GM12878 (cell line): ENCODE data around the gene SMAD1. TPM values are rescaled to one million over a fixed set of nuclear protein-coding genes. Genes with fewer than 3 reads are reported as not detected.

Source experiments
- ATAC-seq: fragments of 200-7000 bp; cut with Tn5 transposase; 3 replicates; pipeline ENCODE4 v1.9.1; 2020; ENCODE audit warnings: mild to moderate bottlenecking, moderate library complexity
- BruUV-seq: library from RNA; stranded (reverse); fragments of 400-500 nt; replicated peaks from 2 replicates; lab custom pipeline; 2021; lab: Mats Ljungman, UMichigan
- CTCF ChIA-PET: fragments of 300-600 bp; sonication (Branson Sonifier 250); formaldehyde crosslinking; extraction: SDS; loops from one replicate; lab custom pipeline; 2021; ENCODE audit warnings: inconsistent platforms; lab: Yijun Ruan, JAX
- POLR2A ChIA-PET: fragments of 350-600 bp; formaldehyde crosslinking; extraction: SDS; loops from one replicate; lab custom pipeline; 2021; ENCODE audit warnings: inconsistent platforms; lab: Charles Lee
- RAD21 ChIA-PET: fragments of 300-600 bp; sonication (Branson Sonifier 250); formaldehyde crosslinking; loops from one replicate; lab custom pipeline; 2023; ENCODE audit warnings: antibody characterized with exemption; ENCODE audit not compliant: unreplicated experiment; lab: Charles Lee
- SMC1A ChIA-PET: fragments of 300-600 bp; sonication (Branson Sonifier 250); formaldehyde crosslinking; loops from one replicate; lab custom pipeline; 2023; ENCODE audit not compliant: unreplicated experiment, uncharacterized antibody; lab: Charles Lee
- DNase-seq: peaks from one replicate; pipeline ENCODE4 v3.0.0-alpha.2; 2011; ENCODE audit warnings: low read depth, low spot score
- FAIRE-seq: peaks from 3 replicates; lab custom pipeline; 2011; peaks lifted over from hg19 to GRCh38; lab: Jason Lieb, UNC
- H2AFZ ChIP-seq: 2 replicates; pipeline ENCODE4 v1.6.0; 2011; ENCODE audit warnings: low read depth, low read length, control low read depth; ENCODE audit not compliant: control insufficient read depth
- H3K27ac ChIP-seq: 2 replicates; pipeline ENCODE4 v1.5.1; 2011; ENCODE audit warnings: control low read depth; ENCODE audit not compliant: control insufficient read depth, insufficient read depth
- H3K27me3 ChIP-seq, 2 experiments: replicated peaks in 1 of 2; 2 replicates each; pipeline versions ENCODE4 v1.6.0 to v1.6.1; 2011; ENCODE audit warnings: low read length in 1 of 2; ENCODE audit not compliant: control insufficient read depth in 2 of 2, insufficient read depth in 2 of 2
- H3K36me3 ChIP-seq, 2 experiments: 2 replicates each; pipeline ENCODE4 v1.5.1; 2011; ENCODE audit warnings: low read length in 1 of 2; ENCODE audit not compliant: control insufficient read depth in 2 of 2, insufficient read depth in 2 of 2
- H3K4me1 ChIP-seq: 2 replicates; pipeline ENCODE4 v1.6.1; 2011; ENCODE audit warnings: mild to moderate bottlenecking, low read length, moderate library complexity, mixed read lengths; ENCODE audit not compliant: control insufficient read depth, insufficient read depth
- H3K4me2 ChIP-seq: 2 replicates; pipeline ENCODE4 v1.6.0; 2011; ENCODE audit warnings: control low read depth; ENCODE audit not compliant: control insufficient read depth, insufficient read depth
- H3K4me3 ChIP-seq: fragments of 200-600 bp; sonication (generic); 2 replicates; pipeline ENCODE4 v1.5.1; 2016
- H3K79me2 ChIP-seq: 2 replicates; pipeline ENCODE4 v1.6.0; 2011; ENCODE audit warnings: low read length; ENCODE audit not compliant: control insufficient read depth, insufficient read depth
- H3K9ac ChIP-seq: 2 replicates; pipeline ENCODE4 v1.8.0; 2011; ENCODE audit warnings: low read length, control low read depth, mixed read lengths; ENCODE audit not compliant: control insufficient read depth, insufficient read depth
- H3K9me3 ChIP-seq: replicated peaks from 3 replicates; pipeline ENCODE4 v1.5.1; 2011; ENCODE audit warnings: mild to moderate bottlenecking, low read length; ENCODE audit not compliant: control insufficient read depth, insufficient read depth
- H4K20me1 ChIP-seq: 2 replicates; pipeline ENCODE4 v1.6.0; 2011; ENCODE audit not compliant: control insufficient read depth, insufficient read depth
- ESRRA ChIP-seq: IDR thresholded peaks from 2 replicates; pipeline ENCODE4 v1.6.1; 2012; ENCODE audit warnings: mild to moderate bottlenecking, low read length, improper control_type of control experiment
- MTA2 ChIP-seq: fragments of 450-650 bp; IDR thresholded peaks from 2 replicates; pipeline ENCODE4 v1.6.1; 2016; ENCODE audit warnings: low read depth, mild to moderate bottlenecking, moderate library complexity
- MYC ChIP-seq: IDR thresholded peaks from 2 replicates; pipeline ENCODE4 v1.6.1; 2011; ENCODE audit warnings: mild to moderate bottlenecking, low read length, moderate library complexity, inconsistent platforms; ENCODE audit not compliant: insufficient read depth, insufficient replicate concordance, insufficient read length, severe bottlenecking
- SREBF1 ChIP-seq: IDR thresholded peaks from 2 replicates; pipeline ENCODE4 v1.6.1; 2012; ENCODE audit warnings: mild to moderate bottlenecking, low read length
- TBL1XR1 ChIP-seq: IDR thresholded peaks from 2 replicates; pipeline ENCODE4 v1.6.1; 2012; ENCODE audit warnings: low read depth, low read length, improper control_type of control experiment
- ZNF687 ChIP-seq: fragments of 450-650 bp; IDR thresholded peaks from 2 replicates; pipeline ENCODE4 v1.6.1; 2017; ENCODE audit warnings: mild to moderate bottlenecking, moderate library complexity
- ZSCAN29 ChIP-seq: fragments of 450-650 bp; IDR thresholded peaks from 2 replicates; pipeline ENCODE4 v1.6.1; 2017; ENCODE audit warnings: mild to moderate bottlenecking, moderate library complexity
- WGBS: methylation state at CpG from one replicate; pipeline ENCODE4 v1.1.6; 2016; ENCODE audit warnings: low lambda C conversion rate; ENCODE audit not compliant: insufficient replicate concordance, insufficient coverage; ENCODE audit errors: missing lambda C conversion rate; 5-methylcytosine and 5-hydroxymethylcytosine counted together
- in situ Hi-C: fragments of 300-500 bp; cut with MboI; formaldehyde crosslinking; loops from 9 replicates; pipeline ENCODE4 v1.14.3; 2018; ENCODE audit warnings: mixed read lengths
- intact Hi-C: fragments of 100-400 bp; cut with micrococcal nuclease; formaldehyde crosslinking; loops from one replicate; pipeline ENCODE4 v1.14.2; 2022; ENCODE audit not compliant: unreplicated experiment
- polyA plus RNA-seq, 11 experiments: library from polyadenylated mRNA; depleted of rRNA in 4 of 11; unstranded in 6 of 11; stranded (reverse) in 5 of 11; fragments of >200 nt; fragmentation: Nextera tagmentation in 4 of 11; fragmentation: Illumina TruSeq in 1 of 11; extraction: Ambion mirVana in 4 of 11; extraction: Trizol in 1 of 11; gene quantifications; 1 replicate in 1 of 11; 2 replicates in 10 of 11; pipeline versions ENCODE4 v1.2.1 to v1.2.3, GENCODE V29; 2011 to 2016; ENCODE audit warnings: inconsistent platforms in 2 of 11, missing spikeins in 2 of 11, low read depth in 1 of 11
- total RNA-seq, 4 experiments: library from RNA; depleted of rRNA in 3 of 4; stranded (reverse); fragments of >200 nt in 3 of 4; fragmentation: Illumina TruSeq in 1 of 4; extraction: Trizol in 1 of 4; gene quantifications; 2 replicates each; pipeline versions ENCODE4 v1.2.1 to v1.2.3, GENCODE V29; 2013 to 2021

SMAD1 gene
- total and polyA plus RNA-seq, 10 of the 15 experiments (the other 5 are each of a cell fraction or from before 2014, with no cell fraction given) = 0.29 to 17.5 (median 13.6) TPM

DNA sequence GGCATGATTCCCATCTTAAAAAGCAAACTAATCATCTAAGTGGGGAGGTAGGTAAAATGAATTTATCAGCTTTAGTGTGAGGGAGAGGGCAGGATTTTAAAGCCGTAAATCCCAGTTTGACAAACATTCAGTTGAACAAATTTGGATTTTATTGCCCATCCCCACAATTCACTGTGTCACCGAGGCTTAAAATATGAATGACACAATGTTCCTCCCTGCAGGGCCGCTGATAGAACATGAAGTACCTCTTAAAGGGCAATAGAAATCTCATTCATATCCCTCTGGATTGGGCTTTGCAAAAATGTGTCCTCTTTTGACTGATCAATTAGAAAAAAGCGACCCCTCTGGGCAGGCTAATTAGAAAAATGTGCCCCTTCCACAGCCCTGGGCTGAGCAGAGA is 45.5 kb upstream of the SMAD1 start:
- no peaks in the 10 kb centered on the region for H3K79me2 ChIP-seq
- no TSS peak for BruUV-seq
- TF ChIP-seq ZNF687 (no peak), TBL1XR1 (no peak), MTA2 (no peak)
- in situ Hi-C loops = no loop called here
- POLR2A ChIA-PET = no interaction called here
- DNase-seq (no peak), FAIRE-seq (no peak), ATAC-seq (no peak)
- intact Hi-C loops = no loop called here
- no peaks in the 10 kb centered on the region for H4K20me1 ChIP-seq
- H3K9ac ChIP-seq = no peak overlapping the region
- SMC1A ChIA-PET = no interaction called here
- H3K36me3 ChIP-seq = no peaks in the 10 kb centered on the region
- 27% methylated on average over 4 of the region's 4 CpGs for WGBS
- no peak overlapping the region for H3K4me3 ChIP-seq
- no peaks in the 10 kb centered on the region for H3K27me3 ChIP-seq
- RAD21 ChIA-PET = no interaction called here
- no peak overlapping the region for H2AFZ ChIP-seq
- no peak overlapping the region for H3K4me2 ChIP-seq
- peaks cover 2% of the 10 kb centered on the region; the same call in 1 of the 3 replicates for H3K9me3 ChIP-seq
- no peak overlapping the region for H3K27ac ChIP-seq
- H3K4me1 ChIP-seq = no peaks in the 10 kb centered on the region
- CTCF ChIA-PET = no interaction called here

DNA sequence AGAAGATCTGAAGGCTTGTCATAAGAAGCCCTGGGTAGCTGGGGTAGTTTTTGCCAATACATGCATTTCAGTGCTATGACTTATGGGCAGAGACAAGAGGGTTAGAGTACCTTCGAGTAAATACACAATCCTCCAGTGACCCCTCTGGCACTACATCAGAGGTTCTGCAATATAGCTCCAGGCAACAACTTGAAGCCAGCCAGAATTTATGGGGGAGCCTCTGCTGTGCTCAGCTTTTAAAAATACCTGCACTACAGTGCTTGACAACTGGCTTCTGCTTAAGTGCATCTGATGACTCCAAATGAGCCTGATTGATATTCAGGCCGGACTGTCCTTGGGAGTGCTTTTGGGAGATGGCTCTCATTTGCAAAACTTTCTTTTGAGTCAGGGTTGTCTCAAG is 44.9 kb upstream of the SMAD1 start:
- H3K4me2 ChIP-seq = no peak overlapping the region
- no peak overlapping the region for H3K9ac ChIP-seq
- FAIRE-seq (no peak), DNase-seq (no peak), ATAC-seq (no peak)
- ChIA-PET POLR2A (no interaction called here), SMC1A (no interaction called here), CTCF (no interaction called here), RAD21 (interaction anchor here (0.5 kb wide), 1 partner anchor 253 kb away, joined by 4 read pairs; no protein-coding TSS in a partner anchor)
- 0% methylated on average over 2 of the region's 2 CpGs for WGBS
- H3K79me2 ChIP-seq = no peaks in the 10 kb centered on the region
- no peak overlapping the region for H2AFZ ChIP-seq
- peaks cover 2% of the 10 kb centered on the region; the same call in 1 of the 3 replicates for H3K9me3 ChIP-seq
- no peaks in the 10 kb centered on the region for H3K27me3 ChIP-seq
- no peak overlapping the region for H3K4me3 ChIP-seq
- TF ChIP-seq SREBF1 (no peak), ZSCAN29 (no peak), ESRRA (no peak), MYC (no peak)
- H4K20me1 ChIP-seq = no peaks in the 10 kb centered on the region
- no peak overlapping the region for H3K27ac ChIP-seq
- H3K4me1 ChIP-seq = no peaks in the 10 kb centered on the region
- in situ Hi-C loops (no loop called here), intact Hi-C loops (no loop called here)
- H3K36me3 ChIP-seq = no peaks in the 10 kb centered on the region
- no TSS peak for BruUV-seq
